HG03196 (cell line): ENCODE results near the gene ZER1.
"Not testable (repeated sequence)": the region's sequence is repeated elsewhere in the genome, so short reads cannot be mapped to it uniquely, and the experiment has no call there.

Experiments used
- ATAC-seq: cut with Tn5 transposase; IDR thresholded peaks from one replicate; pipeline ENCODE4 v1.9.1; 2021; ENCODE audit not compliant: unreplicated experiment

ZER1 gene

DNA sequence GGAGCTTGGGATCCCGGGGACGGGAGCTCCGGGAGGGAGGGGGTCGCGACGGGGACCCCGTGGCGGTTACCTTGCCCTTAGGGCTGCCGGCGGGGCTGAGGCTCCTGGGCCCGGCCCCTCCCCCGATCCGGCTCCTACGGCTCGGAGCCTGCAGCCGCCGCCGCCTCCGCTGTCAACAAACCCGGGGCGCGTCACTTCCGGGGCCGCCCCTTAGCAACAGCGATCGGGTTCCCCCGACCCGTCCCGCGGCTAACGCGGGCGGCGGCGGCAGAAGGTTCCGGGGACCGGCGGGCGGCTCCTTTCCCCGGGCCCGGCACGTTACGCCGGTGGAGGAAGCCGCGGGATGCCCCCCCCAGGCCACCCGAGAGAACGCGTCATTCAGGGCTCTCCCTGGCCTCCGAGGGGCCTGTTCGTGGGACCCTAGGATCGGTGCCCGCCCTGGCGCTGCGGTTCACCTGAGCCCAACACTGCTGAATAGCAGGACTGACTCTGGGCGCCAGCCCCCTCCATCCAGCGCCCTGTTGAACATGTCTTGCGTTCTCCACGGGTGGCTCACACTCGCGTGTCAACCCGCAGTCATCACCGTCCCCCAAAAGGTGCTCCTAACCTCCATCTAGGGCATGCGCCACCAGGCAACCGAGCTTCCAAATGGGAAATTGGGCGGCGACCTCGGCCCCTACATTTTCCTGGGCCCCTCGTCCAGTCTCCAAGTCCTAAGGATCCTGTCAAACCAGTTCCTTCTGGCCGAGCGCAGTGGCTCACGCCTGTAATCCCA is at the start of gene ZER1:
Gene ZER1 (minus strand): TSS at position 183 of the 775 bp plus-strand sequence. CDS start 16,362 bp downstream, outside the sequence.
- peak; percentile 92 for ATAC-seq

DNA sequence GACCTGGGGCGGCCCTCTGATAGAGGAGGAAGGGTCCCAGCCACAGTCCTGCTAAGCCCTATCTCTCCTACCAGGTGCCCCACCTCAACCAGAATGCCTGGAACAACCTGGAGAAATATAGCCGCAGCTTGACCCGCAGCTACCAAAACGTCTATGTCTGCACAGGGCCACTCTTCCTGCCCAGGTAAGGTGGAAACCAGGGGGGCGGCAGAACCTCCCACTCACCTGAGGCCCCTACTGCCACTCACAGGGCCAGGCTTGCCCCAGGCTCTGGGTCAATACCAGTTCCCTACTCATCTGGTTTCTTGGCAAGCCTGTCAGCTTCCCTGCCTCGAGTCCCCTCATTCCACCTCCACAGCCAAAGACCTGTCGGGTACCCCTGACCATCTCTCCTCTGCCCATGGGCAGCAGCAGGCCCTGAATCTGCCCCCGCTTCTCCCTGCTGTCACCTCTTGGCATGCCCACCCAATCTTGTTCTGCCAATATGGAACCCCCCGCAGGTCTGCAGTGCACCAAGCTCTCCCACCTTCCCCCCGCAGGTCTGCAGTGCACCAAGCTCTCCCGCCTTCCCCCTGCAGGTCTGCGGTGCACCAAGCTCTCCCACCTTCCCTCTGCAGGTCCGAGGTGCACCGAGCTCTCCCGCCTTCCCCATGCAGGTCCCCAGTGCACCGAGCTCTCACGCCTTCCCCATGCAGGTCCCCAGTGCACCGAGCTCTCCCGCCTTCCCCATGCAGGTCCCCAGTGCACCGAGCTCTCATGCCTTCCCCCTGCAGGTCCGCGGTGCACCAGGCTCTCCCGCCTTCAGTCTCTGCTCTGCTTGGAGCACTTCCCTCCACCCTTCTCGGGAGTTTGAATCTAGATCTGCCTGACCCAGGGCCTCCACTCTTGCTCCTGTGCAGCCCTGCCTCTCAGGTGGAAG is 49.2 kb upstream of the ZER1 start:
- no peak for ATAC-seq

DNA sequence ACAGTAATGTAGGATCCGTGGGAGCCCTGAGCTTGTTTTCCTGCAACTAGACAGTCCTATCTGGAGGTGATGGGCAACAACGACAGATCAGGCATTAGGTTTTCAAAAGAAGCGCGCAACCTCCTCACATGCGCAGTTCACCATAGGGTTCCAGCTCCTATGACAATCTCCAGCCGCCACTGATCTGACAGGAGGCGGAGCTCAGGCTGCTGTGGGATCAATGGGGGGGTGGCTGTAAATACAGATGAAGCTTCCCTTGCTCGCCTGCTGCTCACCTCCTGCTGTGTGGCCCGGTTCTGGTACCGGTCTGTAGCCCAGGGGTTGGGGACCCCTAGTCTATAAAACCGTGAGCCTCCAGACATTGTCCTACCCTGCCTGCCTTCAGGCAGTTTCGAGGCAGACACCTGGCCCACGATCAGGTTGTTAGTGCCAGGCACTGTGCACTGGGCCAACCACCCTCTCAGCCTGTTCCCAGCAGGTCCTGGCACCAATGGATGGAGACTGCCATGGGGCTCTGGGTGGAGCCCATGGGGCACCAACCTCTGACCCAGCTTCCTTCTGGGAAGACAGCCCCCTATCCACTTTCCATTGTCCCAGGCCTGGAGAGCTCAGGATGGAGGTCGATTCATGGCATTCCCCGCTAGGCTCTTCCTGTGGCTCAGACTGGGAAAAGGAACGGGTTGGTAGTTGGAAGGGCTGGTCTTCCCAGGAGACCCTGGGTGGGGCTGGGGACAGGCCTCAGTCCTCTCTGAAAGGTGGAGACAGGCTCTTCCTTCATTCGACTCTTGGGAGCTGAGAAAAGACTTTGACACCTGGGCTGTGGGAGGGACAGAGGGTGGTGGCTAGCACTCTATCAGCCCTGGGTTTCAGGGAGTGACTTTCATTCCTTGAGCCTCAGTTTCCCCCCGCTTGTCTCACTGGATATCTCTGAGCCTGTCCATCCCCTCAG is 48.3 kb upstream of the ZER1 start:
- ATAC-seq: no peak

DNA sequence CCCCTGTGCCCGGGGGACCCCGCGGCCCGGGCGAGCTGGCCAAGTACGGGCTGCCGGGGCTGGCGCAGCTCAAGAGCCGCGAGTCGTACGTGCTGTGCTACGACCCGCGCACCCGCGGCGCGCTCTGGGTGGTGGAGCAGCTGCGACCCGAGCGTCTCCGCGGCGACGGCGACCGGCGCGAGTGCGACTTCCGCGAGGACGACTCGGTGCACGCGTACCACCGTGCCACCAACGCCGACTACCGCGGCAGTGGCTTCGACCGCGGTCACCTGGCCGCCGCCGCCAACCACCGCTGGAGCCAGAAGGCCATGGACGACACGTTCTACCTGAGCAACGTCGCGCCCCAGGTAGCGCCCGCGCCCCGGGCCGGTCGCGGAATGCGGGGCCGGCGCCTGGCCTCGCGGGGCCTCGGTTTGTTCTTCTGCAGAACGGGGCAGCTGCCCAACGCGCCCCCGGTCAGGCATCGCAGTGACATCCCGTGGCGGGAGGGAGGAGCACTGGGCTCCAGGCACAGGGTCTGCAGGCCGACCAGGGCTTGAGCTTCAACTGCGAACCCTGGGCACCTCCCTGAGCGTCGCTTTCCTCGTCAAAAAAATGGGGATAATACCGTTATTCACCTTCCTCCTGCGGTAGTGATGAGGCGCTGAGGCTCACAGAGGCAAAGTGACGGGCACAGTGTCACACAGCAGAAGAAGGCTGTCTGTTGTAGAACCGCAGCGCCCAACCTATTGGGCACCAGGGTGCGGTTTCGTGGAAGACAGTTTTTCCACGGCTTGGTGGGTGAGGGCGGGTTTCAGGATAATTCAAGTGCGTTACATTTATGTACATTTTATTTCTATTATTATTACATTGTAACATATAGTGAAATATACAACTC is 47.4 kb upstream of the ZER1 start:
- ATAC-seq: peak; percentile 22

DNA sequence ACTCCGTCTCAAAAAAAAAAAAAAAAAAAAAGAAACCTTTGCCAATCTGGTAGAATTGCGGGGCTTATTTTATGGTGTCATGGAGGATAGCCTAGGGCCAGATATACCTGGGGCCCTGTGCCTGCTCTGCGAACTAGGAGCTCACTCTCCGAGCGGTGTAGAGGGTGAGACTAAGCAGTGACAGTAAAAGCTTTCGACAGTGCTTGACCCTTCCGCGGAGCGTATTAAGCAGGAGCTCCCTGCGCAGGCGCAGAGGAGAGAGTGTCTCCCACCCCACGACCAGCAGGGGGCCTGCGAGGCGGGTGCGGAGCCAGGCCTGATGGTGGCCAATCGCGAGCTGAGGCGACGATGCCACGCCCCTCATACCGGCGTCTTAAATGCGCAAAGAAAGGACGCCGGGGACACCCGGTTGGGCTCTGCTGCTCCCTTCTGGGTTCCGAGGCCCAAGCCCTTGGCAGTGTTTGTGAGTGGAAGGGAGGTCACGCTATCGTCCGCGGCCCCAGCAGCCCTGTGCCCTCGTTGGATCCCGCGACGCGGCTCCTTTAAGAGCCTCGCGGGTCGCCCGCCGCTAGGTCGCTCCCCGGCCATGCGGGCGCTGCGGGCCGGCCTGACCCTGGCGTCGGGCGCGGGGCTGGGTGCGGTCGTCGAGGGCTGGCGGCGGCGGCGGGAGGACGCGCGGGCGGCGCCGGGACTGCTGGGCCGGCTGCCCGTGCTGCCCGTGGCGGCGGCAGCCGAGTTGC is 46.5 kb upstream of the ZER1 start, which contains the start of gene ENDOG:
Gene ENDOG (plus strand): TSS at position 402 of the 740 bp plus-strand sequence. CDS start 185 bp downstream, at position 587.
- peak; percentile 81 for ATAC-seq

DNA sequence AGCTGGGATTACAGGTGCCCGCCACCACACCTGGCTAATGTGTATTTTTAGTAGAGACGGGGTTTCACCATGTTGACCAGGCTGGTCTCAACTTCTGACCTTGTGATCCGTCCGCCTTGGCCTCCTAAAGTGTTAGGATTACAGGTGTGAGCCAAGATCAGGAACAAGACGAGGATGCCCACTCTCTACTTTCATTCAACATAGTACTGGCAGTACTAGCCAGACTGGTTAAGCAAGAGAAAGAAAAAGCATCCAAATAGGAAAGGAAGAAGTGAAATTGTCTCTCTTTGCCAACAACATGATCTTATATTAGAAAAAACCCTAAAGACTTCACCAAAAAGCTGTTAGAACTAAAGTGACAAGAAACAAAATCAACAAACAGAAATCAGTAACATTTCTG is 39.1 kb upstream of the ZER1 start:
- ATAC-seq: no peak

DNA sequence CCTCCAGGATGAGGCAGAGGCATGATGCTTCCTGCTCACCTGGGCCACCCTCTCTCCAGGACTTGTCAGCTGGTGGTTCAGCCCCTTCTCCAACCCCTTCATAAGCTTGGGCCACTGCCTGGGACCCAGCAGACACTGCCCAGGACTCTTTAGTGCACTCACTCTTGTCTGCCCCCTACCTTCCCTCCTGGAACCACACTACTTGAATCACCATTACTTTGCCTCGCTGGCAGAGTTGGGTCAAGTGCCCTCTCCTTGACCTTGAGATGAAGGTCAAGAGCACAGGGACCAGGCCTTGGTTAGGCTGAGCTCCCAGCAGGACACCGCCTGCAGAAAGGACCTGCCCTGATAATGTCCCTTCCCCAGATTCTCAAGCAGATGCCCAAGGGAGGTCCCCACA is 38.1 kb upstream of the ZER1 start:
- no peak for ATAC-seq

DNA sequence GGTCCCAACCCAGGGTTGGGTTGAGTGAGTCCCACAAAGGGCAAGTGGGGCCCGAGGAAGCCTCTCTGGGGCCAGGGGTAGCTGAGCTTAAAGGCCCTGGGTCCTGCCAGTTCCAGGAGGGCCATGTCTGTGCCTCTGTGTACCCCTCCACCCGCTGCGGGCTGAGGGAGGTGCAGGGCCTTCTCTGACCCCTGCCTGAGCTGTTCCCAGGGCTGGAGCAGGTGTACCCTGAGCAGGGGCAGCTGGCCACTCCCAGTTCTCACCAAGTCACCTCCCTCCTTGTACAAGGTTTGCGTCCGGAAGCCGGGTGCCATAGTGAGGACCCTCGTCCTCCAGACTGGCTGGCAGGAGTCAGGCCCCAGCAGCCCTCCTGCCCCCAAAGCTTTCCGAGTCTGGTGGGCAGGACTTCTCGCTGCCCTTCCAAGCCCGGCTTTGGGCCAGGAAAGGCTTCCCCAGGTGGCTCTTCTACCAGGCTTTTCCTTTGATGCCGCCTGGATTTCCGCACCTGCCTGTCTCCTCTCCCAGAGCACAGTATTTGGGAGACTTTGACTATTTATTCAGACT is 37.4 kb upstream of the ZER1 start:
- no peak for ATAC-seq

DNA sequence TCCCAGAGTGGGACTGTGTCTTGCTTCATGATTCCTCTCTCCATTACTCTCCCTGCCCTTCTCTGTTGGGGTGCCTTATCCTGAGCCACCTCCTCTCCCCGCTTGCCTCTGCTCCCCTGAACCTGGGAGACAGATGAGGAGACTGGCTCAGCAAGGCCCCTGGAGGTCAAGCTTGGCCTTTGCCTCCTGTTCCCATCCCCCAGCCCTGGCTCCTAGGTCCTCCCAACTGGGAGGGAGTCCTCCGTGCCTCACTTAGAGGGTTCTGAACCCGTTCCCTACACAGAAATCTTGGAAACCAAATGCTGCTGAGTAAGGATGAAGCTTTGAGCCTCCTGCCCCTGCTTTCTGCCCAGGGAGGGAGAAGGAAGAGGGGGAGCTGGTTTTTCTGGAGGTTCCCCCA is 36.8 kb upstream of the ZER1 start:
- no peak for ATAC-seq

DNA sequence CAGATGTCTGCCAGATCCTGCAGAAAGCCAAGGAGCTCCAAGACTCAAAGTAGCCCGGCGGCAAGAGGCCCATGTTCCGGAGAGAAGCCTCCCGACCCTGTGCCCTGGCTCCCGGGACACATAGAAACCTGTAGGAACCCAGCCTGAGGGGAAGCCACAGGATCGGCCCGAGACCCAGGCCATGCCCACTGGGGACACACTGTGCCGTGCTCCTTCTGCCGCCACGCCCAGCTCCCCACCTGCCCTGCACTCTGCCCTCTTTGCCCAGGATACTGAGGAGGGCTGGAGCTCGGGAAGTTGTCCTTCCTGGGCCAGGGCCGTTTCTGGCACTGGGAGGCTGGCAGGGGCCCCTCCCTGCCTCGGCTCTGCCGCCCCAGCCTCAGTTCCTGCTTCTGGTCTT is 36.1 kb upstream of the ZER1 start:
- ATAC-seq: no peak

DNA sequence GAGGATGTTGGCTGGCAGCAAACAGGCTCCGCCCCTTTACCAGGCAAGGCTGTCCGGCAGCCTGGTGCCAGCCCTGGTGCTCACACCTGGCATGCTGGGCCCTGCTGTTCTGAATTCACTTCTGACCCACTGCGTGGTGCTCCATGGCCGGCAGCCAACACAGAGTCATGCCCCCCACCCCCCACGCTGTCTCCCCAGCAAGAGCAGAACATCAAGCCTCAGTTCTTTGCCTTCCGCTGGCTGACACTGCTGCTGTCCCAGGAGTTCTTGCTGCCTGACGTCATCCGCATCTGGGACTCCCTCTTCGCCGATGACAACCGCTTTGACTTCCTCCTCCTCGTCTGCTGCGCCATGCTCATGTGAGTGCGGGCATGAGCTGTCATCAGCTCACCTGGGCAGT is 33.9 kb upstream of the ZER1 start:
- no peak for ATAC-seq

DNA sequence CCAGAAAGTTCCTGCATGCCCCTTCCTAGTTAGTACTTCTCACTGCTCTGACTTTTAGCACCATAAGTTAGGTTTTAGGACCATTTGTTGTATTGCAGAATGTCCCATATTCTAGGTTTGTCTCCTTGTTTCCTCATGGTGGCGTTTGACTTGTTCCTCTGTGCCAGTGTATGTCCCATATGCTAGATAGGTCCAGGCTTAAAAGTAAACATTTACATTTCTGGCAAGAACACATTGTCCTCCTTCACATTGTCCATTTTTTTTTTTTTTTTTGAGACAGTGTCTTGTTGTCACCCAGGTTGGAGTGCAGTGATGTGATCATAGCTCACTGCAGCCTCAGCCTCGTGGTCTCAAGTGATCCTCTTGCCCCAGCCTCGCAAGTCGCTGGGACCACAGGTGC is 30.8 kb upstream of the ZER1 start:
- ATAC-seq: no peak

DNA sequence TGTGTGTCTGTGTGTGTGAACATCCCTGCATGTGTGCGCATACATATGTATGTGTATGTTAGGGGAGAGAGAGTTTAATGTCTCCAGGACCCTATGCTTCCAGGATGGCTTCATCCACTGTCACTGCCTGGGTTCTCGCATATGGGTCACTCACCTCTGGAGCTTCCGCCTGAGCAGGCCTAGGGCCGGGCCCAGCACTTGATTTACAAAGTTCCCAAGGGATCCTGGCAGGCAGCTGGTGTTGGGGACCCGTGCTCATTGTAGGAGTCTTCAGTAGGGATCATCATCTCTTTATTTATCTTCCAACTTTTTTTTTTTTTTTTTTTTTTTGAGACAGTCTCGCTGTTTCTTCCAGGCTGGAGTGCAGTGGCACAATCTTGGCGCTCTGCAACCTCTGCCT is 28.3 kb upstream of the ZER1 start:
- no peak for ATAC-seq

DNA sequence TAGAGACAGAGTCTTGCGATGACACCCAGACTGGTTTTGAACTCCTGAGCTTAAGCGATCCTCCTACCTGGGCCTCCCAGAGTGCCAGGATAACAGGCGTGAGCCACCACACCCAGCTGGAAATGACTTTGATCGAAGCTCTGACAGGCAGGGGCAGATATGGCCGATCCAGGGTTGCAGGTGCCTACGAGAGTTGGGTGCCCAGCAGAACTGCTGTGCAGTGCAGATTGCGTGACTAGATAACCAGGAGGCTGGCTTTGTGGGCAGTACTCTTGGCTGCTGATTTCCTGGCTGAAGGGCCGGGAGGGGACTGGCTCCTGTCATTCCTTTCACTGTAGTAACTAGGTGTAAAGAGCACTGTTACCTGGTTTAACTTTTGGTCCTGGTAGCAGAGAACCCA is 27.2 kb upstream of the ZER1 start:
- no peak for ATAC-seq

DNA sequence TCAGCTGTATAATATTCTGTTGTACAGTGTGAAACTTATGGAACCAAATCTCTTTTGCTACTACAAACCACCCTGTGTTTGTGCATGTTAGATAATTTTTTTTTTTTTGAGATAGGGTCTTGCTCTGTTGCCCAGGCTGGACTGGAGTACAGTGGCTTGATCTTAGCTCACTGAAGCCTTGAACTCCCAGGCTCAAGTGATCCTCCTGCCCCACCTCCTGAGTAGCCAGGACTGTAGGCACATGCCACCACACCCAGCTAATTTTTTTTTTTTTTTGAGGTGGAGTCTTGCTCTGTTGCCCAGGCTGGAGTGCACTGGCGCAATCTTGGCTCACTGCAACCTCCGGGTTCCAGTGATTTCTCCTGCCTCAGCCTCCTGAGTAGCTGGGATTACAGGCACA is 23.2 kb upstream of the ZER1 start:
- not testable (repeated sequence) for ATAC-seq

DNA sequence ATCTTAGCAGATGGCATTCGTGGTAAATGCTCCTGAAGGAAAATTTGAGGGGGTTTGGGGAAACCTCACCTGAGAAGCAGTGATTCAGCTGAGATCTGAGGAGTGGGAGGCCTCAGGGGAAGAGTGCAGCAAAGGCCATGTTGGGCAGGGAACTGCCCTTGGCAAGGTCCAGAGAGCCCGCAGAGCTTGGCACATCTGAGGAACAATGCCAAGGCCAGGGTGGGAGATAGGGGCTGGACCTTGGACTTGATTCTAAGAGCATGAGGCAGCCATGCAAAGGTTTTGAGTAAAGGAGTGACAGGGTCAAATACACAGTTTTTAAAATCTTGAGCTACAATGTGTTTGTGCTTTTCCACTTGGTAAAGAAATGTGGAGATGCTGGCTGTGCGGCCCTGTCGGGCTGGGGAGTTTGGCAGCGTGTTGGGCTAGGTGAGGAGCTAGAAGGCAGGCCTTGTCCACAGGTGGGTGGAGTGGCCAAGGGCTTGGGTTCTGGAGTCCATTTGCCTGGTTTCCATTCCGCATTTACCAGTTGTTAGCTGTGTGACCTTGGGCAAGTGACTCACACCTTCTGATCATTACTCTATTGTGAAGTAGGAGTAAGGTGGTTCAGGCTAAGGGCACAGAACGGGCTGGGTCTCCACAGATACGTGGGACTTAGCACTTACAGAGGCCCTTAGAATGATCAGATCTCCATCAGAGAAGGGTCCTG is 21.4 kb upstream of the ZER1 start:
- ATAC-seq: no peak

DNA sequence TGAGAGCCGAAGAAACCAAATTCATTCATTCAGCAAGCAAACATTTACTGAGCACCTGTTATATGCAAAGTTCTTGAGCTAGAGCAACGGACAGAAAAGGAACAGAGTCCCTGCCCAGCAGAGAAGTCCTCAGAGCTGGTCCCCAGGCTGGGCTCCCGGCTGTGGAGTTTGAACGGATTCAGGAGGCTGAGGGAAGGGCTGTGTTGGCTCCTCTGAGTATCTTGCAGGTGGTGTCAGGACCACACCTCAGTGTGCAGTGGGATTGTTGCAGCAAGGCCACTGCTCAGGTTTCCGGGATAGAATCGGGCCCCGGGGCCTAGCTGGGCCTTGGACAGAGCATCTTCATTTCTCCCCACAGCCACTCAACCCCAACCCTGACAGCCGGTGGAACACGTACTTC is 20.4 kb upstream of the ZER1 start:
- ATAC-seq: no peak

DNA sequence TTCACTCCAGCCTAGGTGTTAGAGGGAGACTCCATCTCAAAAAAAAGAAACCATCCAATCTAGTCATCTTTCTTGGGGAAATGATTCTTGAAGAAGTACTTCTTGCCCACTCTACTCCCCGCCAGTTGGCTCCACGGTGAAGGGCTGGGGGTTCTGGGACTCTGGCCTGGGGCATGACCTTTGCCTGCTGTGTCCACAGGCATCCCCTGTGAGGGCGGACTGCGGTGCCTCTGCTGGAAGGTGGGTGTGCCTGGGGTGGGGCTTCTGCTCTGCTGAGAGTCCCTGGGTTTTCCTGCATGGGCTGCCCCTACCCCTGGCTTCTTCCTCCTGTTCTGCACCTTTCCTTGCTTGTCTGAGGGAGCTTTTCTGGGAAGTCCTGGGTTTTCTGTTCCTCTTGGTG is 18.8 kb upstream of the ZER1 start:
- no peak for ATAC-seq
